ENCODE results near the gene CLEC4F.

CLEC4F gene

DNA sequence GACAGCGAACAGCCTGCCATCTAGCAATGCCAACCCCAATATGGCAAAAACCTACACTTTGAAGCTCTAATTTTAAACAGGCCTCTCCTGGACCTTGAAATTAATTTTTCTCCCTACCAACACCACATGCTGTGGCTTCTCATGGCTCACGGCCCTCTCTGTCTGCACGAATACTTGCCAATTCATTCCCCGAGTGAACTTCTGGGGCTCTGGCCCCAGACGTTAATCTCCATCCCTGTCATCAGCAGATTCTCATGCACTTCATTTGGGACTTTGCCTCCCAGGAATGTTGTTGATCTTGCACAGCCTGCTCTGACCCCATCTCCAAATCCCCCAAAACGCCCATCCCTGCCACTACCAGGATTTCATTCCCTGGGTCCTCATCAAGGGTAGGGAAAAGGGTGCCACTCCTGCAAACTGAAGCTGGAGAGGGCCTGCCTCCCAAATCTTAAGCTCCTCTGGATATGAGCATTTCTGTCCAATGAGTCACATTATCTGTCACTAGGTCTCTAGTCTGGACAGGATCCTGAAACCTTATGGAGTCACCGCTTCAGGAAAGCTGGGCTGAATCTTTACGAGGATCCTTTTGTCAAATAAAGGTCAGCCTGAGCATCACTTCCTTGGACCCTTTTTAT lies 40.4 kb downstream of the CLEC4F start:
- DNase-seq: no peak

DNA sequence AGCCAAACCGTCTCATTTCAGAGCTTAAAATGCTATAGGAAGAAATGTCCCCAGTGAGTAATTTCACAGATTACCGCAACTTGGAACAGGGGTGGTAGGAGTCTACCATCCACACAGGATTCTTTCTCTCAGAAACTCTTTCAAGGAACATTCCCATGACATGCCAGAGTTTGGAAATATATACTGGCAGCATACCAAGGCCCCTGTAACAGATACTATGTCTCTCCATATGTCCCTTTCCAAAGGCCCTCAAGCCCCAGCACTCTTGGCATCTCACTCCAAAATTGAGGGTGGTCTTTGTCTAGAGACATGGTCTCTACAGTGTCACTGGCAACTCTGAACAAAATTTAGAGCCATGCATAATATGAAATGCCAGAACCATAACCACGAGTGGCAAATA lies 40.9 kb downstream of the CLEC4F start:
- no peak for DNase-seq

- no peak for DNase-seq
These were observed 41.7 kb downstream of the CLEC4F start for GRCh38 chr2:70778676-70779075.

- DNase-seq: no peak
These were observed 42.9 kb downstream of the CLEC4F start for GRCh38 chr2:70777450-70777849.

DNA sequence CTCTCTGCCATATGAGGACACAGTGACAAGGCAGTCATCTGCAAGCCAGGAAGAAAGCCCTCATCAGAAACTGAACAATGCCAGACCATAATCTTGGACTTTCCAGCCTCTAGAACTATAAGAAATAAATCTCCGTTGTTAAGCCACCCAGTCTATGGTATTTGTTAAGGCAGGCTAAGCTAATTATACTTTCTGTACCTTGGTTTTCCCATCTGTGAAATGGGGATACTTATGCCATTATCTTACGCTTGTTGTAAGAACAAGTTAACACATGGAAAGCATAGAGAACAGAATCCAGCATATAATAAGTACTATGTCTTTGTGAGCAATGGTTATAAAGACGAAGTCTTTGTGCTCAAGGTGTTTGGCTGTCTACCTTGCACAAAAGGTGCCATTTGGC lies 44.1 kb downstream of the CLEC4F start:
- DNase-seq: no peak

GRCh38 chr2:70775141-70775540 lies 45.3 kb downstream of the CLEC4F start:
- no peak for DNase-seq

DNA sequence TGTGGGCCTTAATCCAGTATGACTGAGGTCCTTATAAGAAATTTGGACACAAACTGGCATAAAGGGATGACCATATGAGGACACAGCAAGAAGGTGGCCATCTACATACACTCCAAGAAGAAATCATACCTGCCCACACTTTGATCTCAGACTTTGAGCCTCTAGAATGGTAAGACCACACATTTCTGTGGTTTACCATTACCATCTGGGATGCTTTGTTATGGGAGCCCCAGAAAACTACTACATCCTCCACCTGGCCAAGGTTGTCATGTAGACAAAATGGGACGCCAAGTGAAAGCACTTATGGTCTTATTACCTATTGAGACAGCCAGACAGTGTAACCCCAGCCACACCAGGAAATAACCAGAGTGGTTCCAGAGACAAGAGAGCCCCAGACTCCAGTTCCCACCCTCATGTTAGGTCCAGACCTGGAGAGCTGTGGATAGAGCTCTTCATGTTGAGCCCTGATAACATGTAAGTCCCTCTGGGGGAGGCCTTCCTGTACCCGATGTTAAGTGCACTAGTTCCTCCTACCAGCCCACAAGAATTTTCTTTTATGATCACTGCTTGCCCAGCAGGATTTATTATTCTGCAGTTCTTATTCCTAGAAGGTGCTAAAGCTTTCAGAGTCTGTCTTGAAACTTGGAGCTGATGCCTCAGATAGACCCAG lies 47.8 kb downstream of the CLEC4F start:
- DNase-seq: no peak

DNA sequence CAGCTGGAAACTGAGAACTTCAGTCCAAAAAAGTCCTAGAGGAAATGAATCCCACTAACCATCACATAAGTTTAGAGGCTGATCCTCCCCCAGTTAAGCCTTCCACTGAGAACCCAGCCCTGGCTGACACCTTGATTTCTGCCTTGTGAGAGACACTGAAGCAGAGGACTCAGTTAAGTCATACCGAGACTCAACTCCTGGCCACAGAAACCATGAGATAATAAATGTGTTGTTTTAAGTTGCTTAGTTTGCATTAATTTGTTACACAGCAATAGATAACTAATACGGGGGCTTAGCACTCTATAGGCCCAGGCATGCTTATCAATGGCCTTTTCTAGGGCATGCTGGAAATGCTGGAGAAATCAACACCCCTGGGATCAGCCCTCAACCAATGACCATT lies 49.0 kb downstream of the CLEC4F start:
- DNase-seq: no peak

DNA sequence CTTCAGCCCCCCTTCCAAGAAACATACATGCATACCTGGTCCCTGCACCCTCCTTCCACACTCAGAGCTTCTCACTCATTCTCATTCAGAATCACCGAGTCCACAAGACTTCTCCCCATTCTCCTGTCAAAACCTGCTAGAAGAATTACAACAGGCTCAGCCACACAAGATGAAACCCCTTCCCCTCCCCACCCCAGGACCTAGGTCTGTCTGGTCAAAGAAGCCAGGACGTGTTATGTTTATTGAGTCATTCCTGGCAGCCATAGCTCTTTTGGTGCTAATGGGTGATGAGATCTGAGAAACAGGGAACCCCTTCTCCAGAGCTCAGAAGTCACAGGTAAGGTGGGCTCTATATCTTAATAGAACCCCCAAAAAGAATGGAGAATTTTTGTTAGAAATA lies 50.9 kb downstream of the CLEC4F start:
- no peak for DNase-seq

DNA sequence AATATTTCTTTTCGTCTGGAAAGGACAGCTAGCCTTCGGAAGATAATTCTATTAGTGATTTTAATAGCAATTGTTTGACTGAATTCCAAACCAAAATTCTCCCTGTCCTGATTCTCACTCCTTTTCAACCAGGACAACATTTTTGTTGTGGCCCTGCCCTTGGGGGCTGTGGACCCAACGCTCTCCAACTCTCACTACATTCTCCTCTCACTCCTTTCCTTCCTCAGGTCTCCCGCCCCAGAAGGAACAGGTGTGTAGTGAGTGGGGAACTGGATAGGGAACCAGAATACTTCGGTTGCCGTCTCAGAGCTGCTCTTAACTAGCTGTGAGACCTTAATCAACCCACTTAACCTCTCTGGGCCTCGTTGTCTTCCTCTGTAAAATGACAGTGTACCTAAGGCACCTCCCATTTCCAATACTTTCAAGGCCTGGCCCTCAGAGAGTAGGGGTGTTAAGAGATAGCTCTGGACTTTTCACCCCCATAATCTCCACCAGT lies 51.8 kb downstream of the CLEC4F start:
- no peak for DNase-seq

DNA sequence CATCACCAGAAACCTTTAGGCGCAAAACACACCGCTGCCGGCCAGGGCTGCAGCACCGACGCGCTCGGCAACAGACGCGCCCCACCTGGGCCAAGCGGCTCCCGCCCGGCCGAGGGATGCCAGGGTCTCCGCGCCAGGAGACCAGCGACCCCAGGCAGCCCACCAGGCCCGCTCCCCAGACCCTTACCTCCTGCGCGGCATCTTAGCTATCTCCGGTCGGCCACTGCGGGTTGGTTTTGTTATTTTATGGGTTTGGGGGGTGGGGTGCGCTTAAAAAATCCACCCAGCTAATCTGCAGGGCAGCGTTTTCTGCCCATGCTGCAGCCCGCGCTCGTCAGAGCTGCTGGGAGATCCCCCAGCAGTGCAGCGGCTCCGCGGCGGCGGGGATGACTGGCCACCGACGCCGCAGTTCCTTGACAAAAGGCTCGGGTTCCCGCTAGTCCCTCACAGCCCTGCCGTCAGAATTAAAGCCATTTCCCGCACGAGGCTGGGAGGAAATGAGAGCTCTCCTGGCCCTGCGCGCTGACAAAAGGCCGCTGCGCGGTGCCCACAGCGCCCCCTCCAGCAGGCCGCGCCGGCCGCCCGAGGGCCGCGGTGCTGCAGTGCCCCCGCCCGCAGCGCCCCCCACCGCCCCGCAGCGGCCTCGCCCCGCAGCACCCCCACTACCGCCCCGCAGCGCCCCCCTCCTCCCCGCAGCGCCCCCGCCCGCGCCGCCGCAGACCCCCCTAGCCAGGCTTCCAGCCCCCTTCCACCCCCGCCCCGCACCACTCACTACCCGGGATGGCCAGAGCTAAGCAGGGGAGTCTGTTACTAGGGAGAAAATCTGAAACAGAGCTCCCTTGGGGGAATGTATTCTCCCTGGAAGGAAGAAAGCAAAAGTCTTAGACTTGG lies 52.5 kb downstream of the CLEC4F start, which contains the start of gene ADD2:
TSS of gene ADD2 (minus strand) at position 502 of the 891 bp plus-strand sequence. CDS start 61,792 bp downstream, outside the sequence.
- peak; percentile 3 for DNase-seq

GRCh38 chr2:70767079-70767698 lies 53.2 kb downstream of the CLEC4F start:
- no peak for DNase-seq

DNA sequence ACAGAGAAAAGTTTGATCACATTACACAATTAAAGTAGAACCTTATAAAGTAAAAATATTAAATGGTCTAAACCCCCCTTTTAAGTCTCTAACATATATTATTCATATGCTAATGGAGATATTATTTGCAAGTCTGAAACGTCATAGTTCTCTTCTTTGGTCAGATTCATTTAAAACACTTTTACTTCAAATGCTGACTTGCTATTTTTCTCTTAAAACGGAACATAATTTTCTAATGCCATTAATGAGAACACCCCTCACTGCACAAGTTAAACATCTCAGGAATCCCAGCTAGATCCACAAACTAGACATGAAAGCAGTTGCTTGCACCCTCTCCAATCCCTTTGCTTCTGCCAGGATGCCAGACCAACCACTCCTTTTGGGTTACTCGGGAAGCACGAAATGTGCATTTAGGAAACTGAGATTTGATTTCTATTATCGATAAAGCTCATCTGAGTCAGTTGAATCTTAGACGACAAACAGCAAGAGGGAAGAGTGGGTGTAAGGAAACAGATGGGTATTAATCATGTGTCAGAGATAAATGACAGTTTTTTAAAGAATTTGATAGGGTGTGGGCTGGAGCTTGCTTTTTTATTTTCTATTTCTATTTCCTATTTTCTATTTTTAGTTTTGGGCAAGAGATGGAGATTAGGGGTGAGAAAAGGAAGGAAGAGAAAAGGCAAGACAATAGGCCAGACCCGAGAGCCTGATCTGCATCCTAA lies 53.9 kb downstream of the CLEC4F start:
- DNase-seq: peak; percentile 2

DNA sequence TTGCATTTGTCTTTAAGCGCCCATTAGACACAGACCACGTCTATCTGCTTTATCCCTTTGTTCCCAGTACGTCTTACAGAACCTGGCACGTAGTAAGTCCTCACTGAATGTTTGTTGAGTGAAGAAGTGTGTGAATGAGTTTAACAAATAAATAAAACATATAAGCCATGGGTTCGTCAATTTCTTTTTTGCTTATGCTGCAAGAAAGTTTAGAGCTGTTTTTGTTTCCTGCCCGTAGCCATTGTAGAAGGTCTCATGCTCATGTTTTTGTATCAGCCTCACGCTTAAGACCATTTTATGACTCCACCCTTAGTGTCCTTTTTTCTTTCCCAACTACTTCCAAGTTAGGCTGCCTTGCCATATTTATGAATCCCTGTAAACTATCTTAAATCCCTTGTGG lies 54.9 kb downstream of the CLEC4F start:
- DNase-seq: no peak

DNA sequence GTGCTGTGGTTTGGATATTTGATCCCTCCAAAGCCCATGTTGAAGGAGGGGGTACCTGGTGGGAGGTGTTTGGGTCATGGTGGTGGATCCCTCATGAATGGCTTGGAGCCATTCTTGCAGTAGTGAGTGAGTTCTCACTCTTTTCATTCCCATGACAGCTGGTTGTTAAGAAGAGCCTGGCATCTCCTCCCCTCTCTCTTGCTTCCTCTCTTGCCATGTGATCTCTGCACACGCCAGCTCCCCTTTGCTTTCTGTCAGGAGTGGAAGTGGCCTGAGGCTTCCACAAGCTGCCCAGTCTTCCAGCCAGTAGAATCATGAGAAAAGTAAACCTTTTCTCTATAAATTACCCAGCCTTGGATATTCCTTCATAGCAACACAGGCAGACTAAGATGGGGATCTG lies 61.0 kb downstream of the CLEC4F start:
- no peak for DNase-seq

Measured in NCI-H524 treated with DMSO at 0.1 percent for 48 hours (cell line).